Calu3 (cell line): ENCODE data around the gene PRSS56. TPM values are rescaled to one million over a fixed set of nuclear protein-coding genes. Genes with fewer than 3 reads are reported as not detected.
A peak's percentile ranks its signal among the peaks of the same experiment; 100 is the strongest.

Experiments used
- BruUV-seq: library from RNA; stranded (reverse); fragments of 400-500 nt; replicated peaks from 2 replicates; lab custom pipeline; 2021; lab: Mats Ljungman, UMichigan
- CTCF ChIA-PET: fragments of 300-600 bp; sonication (Branson Sonifier 250); formaldehyde crosslinking; loops from one replicate; lab custom pipeline; 2022; ENCODE audit warnings: antibody characterized with exemption; lab: Charles Lee
- DNase-seq: peaks from one replicate; pipeline ENCODE4 v3.0.0; 2022
- H3K27ac Mint-ChIP-seq: one replicate; pipeline ENCODE4 v1.8.0; 2022; ENCODE audit warnings: mixed read lengths; ENCODE audit not compliant: unreplicated experiment
- H3K27me3 Mint-ChIP-seq: one replicate; pipeline ENCODE4 v1.8.0; 2022; ENCODE audit warnings: mixed read lengths; ENCODE audit not compliant: unreplicated experiment
- H3K36me3 Mint-ChIP-seq: one replicate; pipeline ENCODE4 v1.8.0; 2022; ENCODE audit warnings: mild to moderate bottlenecking, moderate library complexity, mixed read lengths; ENCODE audit not compliant: insufficient read depth, unreplicated experiment
- H3K4me1 Mint-ChIP-seq: one replicate; pipeline ENCODE4 v1.8.0; 2022; ENCODE audit warnings: mild to moderate bottlenecking, low read depth, mixed read lengths; ENCODE audit not compliant: unreplicated experiment
- H3K4me3 Mint-ChIP-seq: one replicate; pipeline ENCODE4 v1.8.0; 2022; ENCODE audit warnings: mild to moderate bottlenecking, low read depth, moderate library complexity, mixed read lengths; ENCODE audit not compliant: unreplicated experiment
- H3K9me3 Mint-ChIP-seq: one replicate; pipeline ENCODE4 v1.8.0; 2022; ENCODE audit warnings: low read depth, mixed read lengths; ENCODE audit not compliant: unreplicated experiment
- CTCF ChIP-seq: fragments of 200-600 bp; IDR thresholded peaks from one replicate; pipeline ENCODE4 v1.8.0; 2022; ENCODE audit warnings: antibody characterized with exemption; ENCODE audit not compliant: unreplicated experiment
- intact Hi-C: fragments of 100-400 bp; cut with micrococcal nuclease; formaldehyde crosslinking; loops from one replicate; pipeline ENCODE4 v1.10.0; 2022; ENCODE audit not compliant: unreplicated experiment
- total RNA-seq: library from RNA; stranded (reverse); gene quantifications from 2 replicates; pipeline ENCODE4 v1.2.3, GENCODE V29; 2022

The PRSS56 gene
- total RNA-seq, 1 experiment from 2014 or later = not detected

GRCh38 chr2:232485757-232486557, 34.2 kb upstream of the PRSS56 start:
- CTCF ChIA-PET = no interaction called here
- no TSS peak for BruUV-seq
- no peak for TF ChIP-seq CTCF
- DNase-seq = no peak
- H3K36me3 Mint-ChIP-seq = no peaks in the 10 kb centered on the region
- no peaks in the 10 kb centered on the region for H3K4me1 Mint-ChIP-seq
- no peak overlapping the region for H3K4me3 Mint-ChIP-seq
- no peaks in the 10 kb centered on the region for H3K9me3 Mint-ChIP-seq
- peaks cover 75% of the 10 kb centered on the region for H3K27me3 Mint-ChIP-seq
- intact Hi-C loops = no loop called here
- H3K27ac Mint-ChIP-seq = no peak overlapping the region

- TF ChIP-seq CTCF = no peak
- no peaks in the 10 kb centered on the region for H3K36me3 Mint-ChIP-seq
- no peak for DNase-seq
- H3K4me1 Mint-ChIP-seq = no peaks in the 10 kb centered on the region
- H3K9me3 Mint-ChIP-seq = no peaks in the 10 kb centered on the region
- BruUV-seq = no TSS peak
- peaks cover 75% of the 10 kb centered on the region for H3K27me3 Mint-ChIP-seq
- no peak overlapping the region for H3K27ac Mint-ChIP-seq
- CTCF ChIA-PET = no interaction called here
- no peak overlapping the region for H3K4me3 Mint-ChIP-seq
- intact Hi-C loops = no loop called here
These were observed 33.4 kb upstream of the PRSS56 start for GRCh38 chr2:232486558-232487384.

- Mint-ChIP-seq H3K4me3 (peak within 1 kb of the TSS; percentile 12), H3K9me3 (no peaks in the 10 kb centered on the region), H3K27me3 (peaks cover 75% of the 10 kb centered on the region), H3K36me3 (no peaks in the 10 kb centered on the region), H3K4me1 (no peaks in the 10 kb centered on the region), H3K27ac (no peak within 1 kb of the TSS)
- peak; percentile 26 for DNase-seq
- intact Hi-C loops = no loop called here
- no peak for TF ChIP-seq CTCF
- CTCF ChIA-PET = no interaction called here
- no TSS peak for BruUV-seq
These were observed 32.6 kb upstream of the PRSS56 start, which contains the start of gene ECEL1 for GRCh38 chr2:232487385-232488096. Gene ECEL1 (minus strand): TSS chr2:232487834. CDS start chr2:232486653, 1,181 bp downstream.

- Mint-ChIP-seq H3K4me1 (no peaks in the 10 kb centered on the region), H3K4me3 (peak overlapping the region; percentile 12), H3K27me3 (peaks cover 75% of the 10 kb centered on the region), H3K36me3 (no peaks in the 10 kb centered on the region), H3K27ac (no peak overlapping the region), H3K9me3 (no peaks in the 10 kb centered on the region)
- TF ChIP-seq CTCF = no peak
- intact Hi-C loops = no loop called here
- BruUV-seq = no TSS peak
- CTCF ChIA-PET = no interaction called here
- DNase-seq = no peak
These were observed 32.0 kb upstream of the PRSS56 start for GRCh38 chr2:232488097-232488711.
